Endometrial microvascular endothelial cells (primary cell): Measurements from ENCODE around the gene NR1H3. TPM values are rescaled to one million over a fixed set of nuclear protein-coding genes. Genes with fewer than 3 reads are reported as not detected.

Source experiments
- in situ Hi-C: cut with HindIII; loops from 2 replicates; pipeline ENCODE4 v1.10.0; 2017; ENCODE audit warnings: low sequenced_read_pairs, low pct_unique_long_range_greater_than_20kb; ENCODE audit errors: inconsistent ontology term
- total RNA-seq: library from RNA; depleted of rRNA; stranded (reverse); fragments of >200 nt; gene quantifications from one replicate; pipeline ENCODE4 v1.2.3, GENCODE V29; 2015; ENCODE audit errors: inconsistent ontology term

NR1H3 gene
- total RNA-seq, 1 donor from 2014 or later = 4.6 TPM

- in situ Hi-C loops = no loop called here
These were observed 6.7 kb downstream of the NR1H3 start for GRCh38 chr11:47264521-47264920.

GRCh38 chr11:47267876-47268275 lies 10.1 kb downstream of the NR1H3 start:
- in situ Hi-C loops = no loop called here

- in situ Hi-C loops = no loop called here
These were observed 10.7 kb downstream of the NR1H3 start for GRCh38 chr11:47268448-47269001.

- in situ Hi-C loops = no loop called here
These were observed 11.4 kb downstream of the NR1H3 start for GRCh38 chr11:47269002-47269828.

- in situ Hi-C loops = no loop called here
These were observed 12.1 kb downstream of the NR1H3 start, which contains the start of gene MADD for GRCh38 chr11:47269829-47270305. MADD (plus strand) TSS chr11:47270133.

- in situ Hi-C loops = no loop called here
These were observed 12.8 kb downstream of the NR1H3 start for GRCh38 chr11:47270331-47271271.

GRCh38 chr11:47271328-47271727 lies 13.5 kb downstream of the NR1H3 start:
- in situ Hi-C loops = no loop called here

GRCh38 chr11:47271961-47272661 lies 14.3 kb downstream of the NR1H3 start:
- in situ Hi-C loops = no loop called here

GRCh38 chr11:47272706-47273105 lies 14.9 kb downstream of the NR1H3 start:
- in situ Hi-C loops = no loop called here

GRCh38 chr11:47274495-47275235 lies 16.9 kb downstream of the NR1H3 start:
- in situ Hi-C loops = no loop called here

- in situ Hi-C loops = no loop called here
These were observed 19.1 kb downstream of the NR1H3 start for GRCh38 chr11:47276923-47277322.

GRCh38 chr11:47278058-47278457 lies 20.3 kb downstream of the NR1H3 start:
- in situ Hi-C loops = no loop called here

- in situ Hi-C loops = no loop called here
These were observed 21.0 kb downstream of the NR1H3 start for GRCh38 chr11:47278769-47279168.

GRCh38 chr11:47280099-47280498 lies 22.3 kb downstream of the NR1H3 start:
- in situ Hi-C loops = no loop called here

- in situ Hi-C loops = no loop called here
These were observed 23.1 kb downstream of the NR1H3 start for GRCh38 chr11:47280860-47281259.

GRCh38 chr11:47282462-47282861 lies 24.7 kb downstream of the NR1H3 start:
- in situ Hi-C loops = no loop called here

- in situ Hi-C loops = no loop called here
These were observed 26.4 kb downstream of the NR1H3 start for GRCh38 chr11:47284151-47284550.
